Ishikawa (cell line): ENCODE results near the gene DNAH7.

Experiments used
- CEBPB ChIP-seq: IDR thresholded peaks from 2 replicates; pipeline ENCODE4 v1.6.1; 2012
- CREB1 ChIP-seq: IDR thresholded peaks from 2 replicates; pipeline ENCODE4 v1.6.1; 2012; ENCODE audit warnings: low read depth
- EGR1 ChIP-seq: IDR thresholded peaks from 2 replicates; pipeline ENCODE4 v1.6.1; 2012
- EP300 ChIP-seq: IDR thresholded peaks from 2 replicates; pipeline ENCODE4 v1.6.1; 2012; ENCODE audit warnings: borderline replicate concordance
- FOXM1 ChIP-seq: IDR thresholded peaks from 2 replicates; pipeline ENCODE4 v1.6.1; 2012; ENCODE audit warnings: low read depth, borderline replicate concordance
- NFIC ChIP-seq: IDR thresholded peaks from 2 replicates; pipeline ENCODE4 v1.6.1; 2012
- RAD21 ChIP-seq: IDR thresholded peaks from 2 replicates; pipeline ENCODE4 v1.6.1; 2012; ENCODE audit warnings: low read depth
- TAF1 ChIP-seq: IDR thresholded peaks from 2 replicates; pipeline ENCODE4 v1.6.1; 2012; ENCODE audit warnings: low read depth, mild to moderate bottlenecking
- TCF12 ChIP-seq: IDR thresholded peaks from 2 replicates; pipeline ENCODE4 v1.6.1; 2012; ENCODE audit warnings: low read depth
- TEAD4 ChIP-seq: IDR thresholded peaks from 2 replicates; pipeline ENCODE4 v1.6.1; 2012
- YY1 ChIP-seq: IDR thresholded peaks from 2 replicates; pipeline ENCODE4 v1.6.1; 2012; ENCODE audit warnings: low read depth
- ZBTB7A ChIP-seq: IDR thresholded peaks from 2 replicates; pipeline ENCODE4 v1.6.1; 2012; ENCODE audit warnings: low read depth
- TF ChIP-seq, protein P1 (sequence below): IDR thresholded peaks from 2 replicates; pipeline ENCODE4 v1.6.1; 2012; ENCODE audit warnings: low read depth, mild to moderate bottlenecking
- TF ChIP-seq, protein P2 (sequence below): IDR thresholded peaks from 2 replicates; pipeline ENCODE4 v1.6.1; 2012
- TF ChIP-seq, protein P3 (sequence below): IDR thresholded peaks from 2 replicates; pipeline ENCODE4 v1.6.1; 2012

Gene DNAH7

GRCh38 chr2:196105951-196106350 is 37.3 kb upstream of the DNAH7 start:
- TF ChIP-seq, protein P1, sequence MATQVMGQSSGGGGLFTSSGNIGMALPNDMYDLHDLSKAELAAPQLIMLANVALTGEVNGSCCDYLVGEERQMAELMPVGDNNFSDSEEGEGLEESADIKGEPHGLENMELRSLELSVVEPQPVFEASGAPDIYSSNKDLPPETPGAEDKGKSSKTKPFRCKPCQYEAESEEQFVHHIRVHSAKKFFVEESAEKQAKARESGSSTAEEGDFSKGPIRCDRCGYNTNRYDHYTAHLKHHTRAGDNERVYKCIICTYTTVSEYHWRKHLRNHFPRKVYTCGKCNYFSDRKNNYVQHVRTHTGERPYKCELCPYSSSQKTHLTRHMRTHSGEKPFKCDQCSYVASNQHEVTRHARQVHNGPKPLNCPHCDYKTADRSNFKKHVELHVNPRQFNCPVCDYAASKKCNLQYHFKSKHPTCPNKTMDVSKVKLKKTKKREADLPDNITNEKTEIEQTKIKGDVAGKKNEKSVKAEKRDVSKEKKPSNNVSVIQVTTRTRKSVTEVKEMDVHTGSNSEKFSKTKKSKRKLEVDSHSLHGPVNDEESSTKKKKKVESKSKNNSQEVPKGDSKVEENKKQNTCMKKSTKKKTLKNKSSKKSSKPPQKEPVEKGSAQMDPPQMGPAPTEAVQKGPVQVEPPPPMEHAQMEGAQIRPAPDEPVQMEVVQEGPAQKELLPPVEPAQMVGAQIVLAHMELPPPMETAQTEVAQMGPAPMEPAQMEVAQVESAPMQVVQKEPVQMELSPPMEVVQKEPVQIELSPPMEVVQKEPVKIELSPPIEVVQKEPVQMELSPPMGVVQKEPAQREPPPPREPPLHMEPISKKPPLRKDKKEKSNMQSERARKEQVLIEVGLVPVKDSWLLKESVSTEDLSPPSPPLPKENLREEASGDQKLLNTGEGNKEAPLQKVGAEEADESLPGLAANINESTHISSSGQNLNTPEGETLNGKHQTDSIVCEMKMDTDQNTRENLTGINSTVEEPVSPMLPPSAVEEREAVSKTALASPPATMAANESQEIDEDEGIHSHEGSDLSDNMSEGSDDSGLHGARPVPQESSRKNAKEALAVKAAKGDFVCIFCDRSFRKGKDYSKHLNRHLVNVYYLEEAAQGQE, result no peak
- TF ChIP-seq YY1, result no peak
- TF ChIP-seq TEAD4, result no peak
- no peak for TF ChIP-seq ZBTB7A
- TF ChIP-seq, protein P2, sequence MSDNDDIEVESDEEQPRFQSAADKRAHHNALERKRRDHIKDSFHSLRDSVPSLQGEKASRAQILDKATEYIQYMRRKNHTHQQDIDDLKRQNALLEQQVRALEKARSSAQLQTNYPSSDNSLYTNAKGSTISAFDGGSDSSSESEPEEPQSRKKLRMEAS, result no peak
- TF ChIP-seq TCF12, result no peak
- TF ChIP-seq EP300, result no peak

DNA sequence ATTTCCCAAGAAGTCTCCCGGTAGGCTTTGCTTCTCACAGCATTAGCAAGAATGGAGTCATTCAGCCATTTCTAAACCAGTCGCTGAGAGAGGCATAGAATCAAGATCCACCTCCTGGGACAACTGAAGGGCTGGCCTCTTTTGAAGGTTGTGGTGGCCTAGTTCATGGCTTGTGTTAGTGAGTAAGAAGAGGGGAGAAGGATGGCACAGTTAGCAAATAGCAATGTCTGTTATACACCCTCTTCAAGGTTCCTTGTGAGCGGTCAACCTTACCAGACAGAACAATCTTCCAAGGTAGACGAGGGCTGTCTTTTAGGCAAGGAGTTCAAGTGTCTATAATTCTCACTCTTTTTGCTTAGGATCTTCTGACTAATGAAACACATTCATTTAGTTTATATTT is 35.4 kb upstream of the DNAH7 start:
- TF ChIP-seq, protein P2, result no peak
- TF ChIP-seq FOXM1 (no peak), EGR1 (no peak), EP300 (no peak), NFIC (no peak), TAF1 (no peak), RAD21 (no peak)
- TF ChIP-seq, protein P1, result no peak
- TF ChIP-seq, protein P3, sequence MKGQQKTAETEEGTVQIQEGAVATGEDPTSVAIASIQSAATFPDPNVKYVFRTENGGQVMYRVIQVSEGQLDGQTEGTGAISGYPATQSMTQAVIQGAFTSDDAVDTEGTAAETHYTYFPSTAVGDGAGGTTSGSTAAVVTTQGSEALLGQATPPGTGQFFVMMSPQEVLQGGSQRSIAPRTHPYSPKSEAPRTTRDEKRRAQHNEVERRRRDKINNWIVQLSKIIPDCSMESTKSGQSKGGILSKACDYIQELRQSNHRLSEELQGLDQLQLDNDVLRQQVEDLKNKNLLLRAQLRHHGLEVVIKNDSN, result no peak

DNA sequence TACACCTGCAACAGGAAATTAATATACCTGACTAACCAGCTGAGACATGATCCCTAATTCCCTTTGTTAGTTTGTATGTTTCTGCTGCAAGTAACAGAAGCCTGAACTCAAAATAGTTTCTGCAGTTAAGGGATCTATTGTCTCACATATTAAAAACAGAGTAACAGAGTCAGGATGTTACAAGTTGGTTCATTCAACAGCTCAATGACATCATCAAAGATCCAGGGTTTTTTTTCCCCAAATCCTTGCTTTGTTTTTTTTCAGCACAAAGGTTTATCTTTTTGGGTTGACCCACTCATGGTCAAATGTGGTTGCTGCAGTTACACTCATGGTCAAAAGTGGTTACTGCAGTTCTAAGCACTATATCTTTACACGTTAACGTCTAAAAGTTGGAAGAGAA is 35.0 kb upstream of the DNAH7 start:
- TF ChIP-seq EP300 (no peak), TAF1 (no peak), CEBPB (no peak)
- TF ChIP-seq, protein P2, result no peak

GRCh38 chr2:196101325-196101991 is 32.8 kb upstream of the DNAH7 start:
- TF ChIP-seq RAD21 (no peak), FOXM1 (no peak), NFIC (no peak), CREB1 (no peak), ZBTB7A (no peak), CEBPB (no peak), EGR1 (no peak), TEAD4 (no peak), TAF1 (no peak), YY1 (no peak)
- TF ChIP-seq, protein P3, result no peak
- TF ChIP-seq, protein P2, result no peak

GRCh38 chr2:196099916-196100315 is 31.3 kb upstream of the DNAH7 start:
- no peak for TF ChIP-seq NFIC
- TF ChIP-seq EGR1, result no peak
- TF ChIP-seq, protein P1, result no peak
- no peak for TF ChIP-seq TEAD4
- TF ChIP-seq, protein P3, result no peak
- TF ChIP-seq TAF1, result no peak
- TF ChIP-seq CEBPB, result no peak
- no peak for TF ChIP-seq RAD21
- TF ChIP-seq FOXM1, result no peak
- no peak for TF ChIP-seq YY1
- TF ChIP-seq CREB1, result no peak
- TF ChIP-seq, protein P2, result no peak
- TF ChIP-seq ZBTB7A, result no peak
- no peak for TF ChIP-seq TCF12
- TF ChIP-seq EP300, result no peak
